ENCODE data around the gene BGLAP.

Gene BGLAP

GRCh38 chr1:156228501-156228900 is 13.5 kb upstream of the BGLAP start:
- H4K20me1 ChIP-seq (ENCODE audit: control insufficient read depth, insufficient read depth, low read depth, low read length), result no peaks in the 10 kb centered on the region
- H3F3A ChIP-seq (ENCODE audit: control insufficient read depth, insufficient read depth), result peaks cover 2% of the 10 kb centered on the region; the same call in 1 of the 2 replicates
- H3K4me1 ChIP-seq (ENCODE audit: control insufficient read depth, low read length), result peaks cover 8% of the 10 kb centered on the region
- TF ChIP-seq EZH2phosphoT487 (IDR thresholded peaks at IDR 0.05; ENCODE audit: borderline replicate concordance, low read length), result no peak
- TF ChIP-seq CTCF (IDR thresholded peaks at IDR 0.05; ENCODE audit: low read depth, low read length, poor library complexity, severe bottlenecking), result no peak
- H3K4me2 ChIP-seq (ENCODE audit: low read length), result no peak overlapping the region
- H3K9me2 ChIP-seq (replicated peaks; ENCODE audit: control insufficient read depth, low read length), result no peaks in the 10 kb centered on the region
- H3K36me3 ChIP-seq (ENCODE audit: control insufficient read depth, low read length), result peaks cover 25% of the 10 kb centered on the region
- no peaks in the 10 kb centered on the region for H3K9me3 ChIP-seq (ENCODE audit: control insufficient read depth, insufficient read depth, low read length)
- no peaks in the 10 kb centered on the region for H3K79me2 ChIP-seq (ENCODE audit: control insufficient read depth, low read length)
- no peaks in the 10 kb centered on the region for H3K27me3 ChIP-seq (ENCODE audit: control insufficient read depth, low read length)
- no peak overlapping the region for H3K4me3 ChIP-seq (ENCODE audit: low read length)
- H3K27ac ChIP-seq (ENCODE audit: low read depth, low read length), result no peak overlapping the region

GRCh38 chr1:156229809-156230472 is 12.0 kb upstream of the BGLAP start:
- no peaks in the 10 kb centered on the region for H3K79me2 ChIP-seq (ENCODE audit: control insufficient read depth, low read length)
- no peak overlapping the region for H3K4me3 ChIP-seq (ENCODE audit: low read length)
- H4K20me1 ChIP-seq (ENCODE audit: control insufficient read depth, insufficient read depth, low read depth, low read length), result no peaks in the 10 kb centered on the region
- H3F3A ChIP-seq (ENCODE audit: control insufficient read depth, insufficient read depth), result no peaks in the 10 kb centered on the region; the same call in 1 of the 2 replicates
- H3K27me3 ChIP-seq (ENCODE audit: control insufficient read depth, low read length), result no peaks in the 10 kb centered on the region
- peaks cover 8% of the 10 kb centered on the region for H3K4me1 ChIP-seq (ENCODE audit: control insufficient read depth, low read length)
- H3K36me3 ChIP-seq (ENCODE audit: control insufficient read depth, low read length), result peaks cover 26% of the 10 kb centered on the region
- H3K27ac ChIP-seq (ENCODE audit: low read depth, low read length), result no peak overlapping the region
- TF ChIP-seq CTCF (IDR thresholded peaks at IDR 0.05; ENCODE audit: low read depth, low read length, poor library complexity, severe bottlenecking) (no peak), EZH2phosphoT487 (IDR thresholded peaks at IDR 0.05; ENCODE audit: borderline replicate concordance, low read length) (no peak)
- no peak overlapping the region for H3K4me2 ChIP-seq (ENCODE audit: low read length)
- H3K9me2 ChIP-seq (replicated peaks; ENCODE audit: control insufficient read depth, low read length), result no peaks in the 10 kb centered on the region
- H3K9me3 ChIP-seq (ENCODE audit: control insufficient read depth, insufficient read depth, low read length), result no peaks in the 10 kb centered on the region

GRCh38 chr1:156230473-156230837 is 11.5 kb upstream of the BGLAP start:
- Histone ChIP-seq H3K4me1 (ENCODE audit: control insufficient read depth, low read length) (peaks cover 5% of the 10 kb centered on the region), H3K9me2 (replicated peaks; ENCODE audit: control insufficient read depth, low read length) (no peaks in the 10 kb centered on the region), H3K4me3 (ENCODE audit: low read length) (no peak overlapping the region), H3K27ac (ENCODE audit: low read depth, low read length) (no peak overlapping the region), H3K36me3 (ENCODE audit: control insufficient read depth, low read length) (peaks cover 26% of the 10 kb centered on the region), H3K9me3 (ENCODE audit: control insufficient read depth, insufficient read depth, low read length) (no peaks in the 10 kb centered on the region), H4K20me1 (ENCODE audit: control insufficient read depth, insufficient read depth, low read depth, low read length) (no peaks in the 10 kb centered on the region), H3K27me3 (ENCODE audit: control insufficient read depth, low read length) (no peaks in the 10 kb centered on the region), H3K79me2 (ENCODE audit: control insufficient read depth, low read length) (no peaks in the 10 kb centered on the region), H3K4me2 (ENCODE audit: low read length) (no peak overlapping the region), H3F3A (ENCODE audit: control insufficient read depth, insufficient read depth) (no peaks in the 10 kb centered on the region; the same call in 1 of the 2 replicates)
- TF ChIP-seq CTCF (IDR thresholded peaks at IDR 0.05; ENCODE audit: low read depth, low read length, poor library complexity, severe bottlenecking), result no peak
- TF ChIP-seq EZH2phosphoT487 (IDR thresholded peaks at IDR 0.05; ENCODE audit: borderline replicate concordance, low read length), result no peak
